HUES48 (cell line): ENCODE results near the gene CEP135.
A peak's percentile ranks its signal among the peaks of the same experiment; 100 is the strongest.

Experiments used
- H3K27ac ChIP-seq: one replicate; pipeline ENCODE4 v1.7.0; 2013; ENCODE audit warnings: low read depth, low read length, inconsistent platforms
- H3K27me3 ChIP-seq: 2 replicates; pipeline ENCODE4 v1.6.1; 2013; ENCODE audit warnings: mild to moderate bottlenecking, low read length; ENCODE audit not compliant: control insufficient read depth, insufficient read depth
- H3K36me3 ChIP-seq: 2 replicates; pipeline ENCODE4 v1.6.1; 2013; ENCODE audit warnings: low read length; ENCODE audit not compliant: control insufficient read depth, insufficient read depth
- H3K4me1 ChIP-seq: 2 replicates; pipeline ENCODE4 v1.6.1; 2013; ENCODE audit warnings: mild to moderate bottlenecking, low read length; ENCODE audit not compliant: control insufficient read depth, insufficient read depth
- H3K4me3 ChIP-seq: 2 replicates; pipeline ENCODE4 v1.5.1; 2013; ENCODE audit warnings: mild to moderate bottlenecking, low read depth, low read length
- H3K9ac ChIP-seq: 2 replicates; pipeline ENCODE4 v1.6.1; 2013; ENCODE audit warnings: mild to moderate bottlenecking, low read depth, low read length, moderate library complexity
- H3K9me3 ChIP-seq: 2 replicates; pipeline ENCODE4 v1.6.1; 2013; ENCODE audit warnings: low read length; ENCODE audit not compliant: control insufficient read depth, insufficient read depth

Gene CEP135

DNA sequence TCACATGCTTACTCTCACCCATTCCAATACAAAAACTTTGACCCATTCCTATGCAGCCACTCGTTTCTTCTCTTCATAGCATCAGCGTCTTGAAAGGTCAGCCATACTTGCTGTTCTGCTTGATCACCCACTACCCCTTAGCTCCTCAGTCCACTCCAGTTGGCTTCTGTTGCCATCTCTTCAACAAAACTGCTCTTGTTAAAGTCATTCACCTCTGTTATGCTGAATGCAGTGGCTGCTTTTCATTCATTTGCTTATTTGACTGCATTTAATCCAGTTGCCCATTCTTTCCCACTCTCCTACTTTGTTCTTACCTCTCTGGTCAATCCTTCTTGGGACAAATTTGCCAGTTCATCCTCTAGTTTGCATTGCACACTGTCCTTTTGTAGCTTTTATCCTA lies 24.9 kb downstream of the CEP135 start:
- Histone ChIP-seq H3K4me1 (peaks cover 14% of the 10 kb centered on the region), H3K27ac (peak overlapping the region; percentile 48), H3K36me3 (peaks cover 23% of the 10 kb centered on the region; the same call in 1 of the 2 replicates)

DNA sequence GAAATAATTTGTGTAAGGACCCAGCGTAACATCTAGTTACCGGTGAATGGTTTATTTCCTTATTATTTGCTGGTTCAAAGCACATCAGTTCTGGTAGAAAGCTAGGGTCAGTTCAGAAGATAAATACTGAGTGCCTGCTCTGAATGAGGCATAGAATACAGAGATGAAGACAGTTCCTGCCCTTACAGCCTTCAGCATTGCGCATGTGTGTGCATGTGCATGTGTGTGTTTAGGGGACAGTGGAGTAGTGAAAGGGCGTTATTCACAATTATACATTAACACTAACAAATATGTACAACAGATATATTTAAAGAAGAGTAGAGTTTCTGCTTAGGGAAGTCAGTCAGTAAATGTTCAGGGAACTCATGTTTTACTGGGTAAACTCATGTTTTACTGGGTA lies 29.1 kb downstream of the CEP135 start:
- Histone ChIP-seq H3K9ac (no peak overlapping the region), H3K36me3 (peaks cover 42% of the 10 kb centered on the region), H3K4me1 (peaks cover 18% of the 10 kb centered on the region), H3K4me3 (no peak overlapping the region), H3K27ac (no peak overlapping the region), H3K9me3 (no peaks in the 10 kb centered on the region), H3K27me3 (no peaks in the 10 kb centered on the region)

More for the DNA sequence above, 24.9 kb downstream of the CEP135 start:
- Histone ChIP-seq H3K27me3 (no peaks in the 10 kb centered on the region), H3K4me3 (0 out of 2 replicates have a peak overlapping the region, but pooled peaks have one; percentile 16), H3K9me3 (no peaks in the 10 kb centered on the region), H3K9ac (no peak overlapping the region)

DNA sequence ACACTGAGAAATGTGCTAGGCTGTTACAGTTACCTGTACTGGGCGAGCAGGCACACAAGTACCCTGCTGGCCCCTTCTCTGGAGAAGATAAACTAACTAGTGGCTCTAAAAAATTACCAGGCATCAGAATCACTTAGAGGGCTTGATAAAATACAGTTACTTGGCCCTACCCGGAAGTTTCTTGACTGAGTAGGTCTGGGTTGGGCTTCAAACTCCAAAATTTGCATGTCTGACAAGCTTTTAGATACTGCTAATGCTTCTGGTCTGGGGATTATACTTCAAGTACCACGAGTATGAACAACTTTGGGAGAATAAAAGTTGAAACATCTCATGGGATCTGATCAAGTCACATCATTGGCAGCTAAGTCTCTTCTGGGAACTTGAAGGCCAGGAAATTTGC lies 30.8 kb downstream of the CEP135 start:
- H3K27me3 ChIP-seq = no peaks in the 10 kb centered on the region
- peaks cover 46% of the 10 kb centered on the region for H3K36me3 ChIP-seq
- no peak overlapping the region for H3K27ac ChIP-seq

DNA sequence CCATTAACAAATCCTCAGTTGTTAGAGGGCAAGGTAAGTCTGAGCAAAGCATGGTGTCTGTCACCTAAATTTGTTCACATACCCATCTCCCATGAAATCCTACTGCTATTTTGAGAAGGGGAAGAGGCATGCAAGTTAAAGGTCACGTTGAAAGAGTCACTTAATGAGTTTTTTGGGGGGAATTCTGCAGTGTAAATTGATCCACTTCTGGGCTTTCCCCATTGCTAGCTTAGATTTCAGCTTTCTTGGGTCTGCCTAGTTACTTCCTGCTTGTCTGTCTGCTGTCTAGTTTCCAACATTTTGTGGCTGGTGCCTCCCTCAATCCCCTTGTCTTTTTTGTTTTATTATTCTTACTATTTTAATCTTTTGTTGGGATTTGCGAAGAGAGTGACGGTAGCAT lies 32.0 kb downstream of the CEP135 start:
- peaks cover 41% of the 10 kb centered on the region for H3K36me3 ChIP-seq
- 0 out of 2 replicates have a peak, but pooled peaks cover 4% of the 10 kb centered on the region for H3K4me1 ChIP-seq
- no peak overlapping the region for H3K9ac ChIP-seq

More for the DNA sequence above, 30.8 kb downstream of the CEP135 start:
- Histone ChIP-seq H3K9me3 (no peaks in the 10 kb centered on the region), H3K9ac (no peak overlapping the region), H3K4me3 (no peak overlapping the region), H3K4me1 (0 out of 2 replicates have a peak, but pooled peaks cover 4% of the 10 kb centered on the region)

DNA sequence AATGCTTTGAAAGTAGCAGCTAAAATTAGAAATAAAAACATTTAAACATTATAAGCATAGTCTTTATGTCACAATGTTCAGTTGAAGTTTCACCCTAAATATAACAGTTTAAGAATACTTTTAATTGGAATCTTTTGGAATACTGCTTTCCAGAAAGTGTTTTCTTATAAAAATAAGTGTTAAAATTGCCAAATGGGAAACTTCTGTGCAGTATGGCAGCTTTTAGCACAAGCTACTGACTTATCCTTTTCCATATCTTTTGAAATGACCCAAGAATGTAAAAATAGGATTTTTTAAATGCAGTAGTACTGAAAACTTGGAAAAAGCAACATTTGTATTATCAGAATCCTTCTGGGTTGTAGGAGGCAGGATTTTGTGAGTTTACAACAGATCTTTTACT lies 34.2 kb downstream of the CEP135 start:
- Histone ChIP-seq H3K27ac (no peak overlapping the region), H3K9ac (no peak overlapping the region), H3K36me3 (peaks cover 35% of the 10 kb centered on the region), H3K4me1 (0 out of 2 replicates have a peak, but pooled peaks cover 4% of the 10 kb centered on the region), H3K9me3 (no peaks in the 10 kb centered on the region), H3K27me3 (no peaks in the 10 kb centered on the region), H3K4me3 (no peak overlapping the region)

More for the DNA sequence above, 32.0 kb downstream of the CEP135 start:
- Histone ChIP-seq H3K27ac (no peak overlapping the region), H3K27me3 (no peaks in the 10 kb centered on the region), H3K9me3 (no peaks in the 10 kb centered on the region), H3K4me3 (no peak overlapping the region)

DNA sequence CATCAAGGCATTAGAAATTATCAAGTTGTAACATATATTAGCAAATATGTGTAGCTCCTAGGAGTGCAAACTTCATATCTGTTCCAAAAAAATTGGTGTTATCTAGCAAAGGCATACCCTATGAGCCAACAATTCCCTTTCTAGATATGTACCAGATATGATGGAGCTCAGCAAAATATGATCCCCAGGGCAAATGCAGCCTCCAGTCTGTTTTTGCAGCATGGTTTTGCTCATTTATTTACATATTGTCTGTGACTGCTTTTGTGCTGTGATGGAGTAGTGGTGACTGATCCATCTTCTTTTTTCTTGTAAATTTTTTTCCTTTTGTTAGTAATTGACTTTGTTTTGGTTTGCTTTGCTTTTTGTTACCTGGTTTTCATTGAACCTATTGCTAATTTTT lies 41.0 kb downstream of the CEP135 start:
- Histone ChIP-seq H3K9me3 (no peaks in the 10 kb centered on the region), H3K4me3 (no peak overlapping the region), H3K4me1 (peaks cover 12% of the 10 kb centered on the region), H3K36me3 (peaks cover 14% of the 10 kb centered on the region), H3K9ac (no peak overlapping the region), H3K27ac (peak overlapping the region; percentile 46), H3K27me3 (no peaks in the 10 kb centered on the region)

DNA sequence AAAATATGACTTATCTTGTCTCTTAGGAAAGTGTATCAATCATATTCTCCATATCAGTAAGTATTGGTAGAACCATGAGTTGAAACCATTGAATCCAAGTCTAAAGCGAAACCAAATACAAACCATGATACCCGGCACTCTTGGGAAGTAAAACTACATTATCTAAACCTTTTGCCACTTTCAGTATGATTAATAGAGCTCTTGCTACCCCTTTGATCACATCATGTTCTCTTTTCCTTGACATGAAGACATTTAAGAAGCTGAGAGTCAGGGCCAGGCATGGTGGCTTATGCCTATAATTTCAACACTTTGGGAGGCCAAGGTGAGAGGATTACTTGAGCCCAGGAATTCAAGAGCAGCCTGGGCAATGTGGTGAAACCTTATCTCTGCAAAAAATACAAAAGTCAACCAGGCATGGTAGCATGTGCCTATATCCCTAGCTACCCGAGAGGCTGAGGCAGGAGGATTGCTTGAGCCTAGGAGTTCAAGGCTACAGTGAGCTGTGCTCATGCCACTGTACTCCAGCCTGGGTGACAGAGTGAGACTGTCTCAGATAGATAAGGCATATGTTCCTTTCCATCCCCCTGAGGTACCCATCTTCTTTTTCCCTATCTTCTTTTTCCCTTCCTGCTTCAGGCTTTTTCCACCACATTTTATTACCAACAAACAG lies 45.4 kb downstream of the CEP135 start:
- Histone ChIP-seq H3K27me3 (no peaks in the 10 kb centered on the region), H3K9me3 (no peaks in the 10 kb centered on the region), H3K4me3 (no peak overlapping the region), H3K27ac (no peak overlapping the region), H3K4me1 (peaks cover 32% of the 10 kb centered on the region), H3K36me3 (peaks cover 12% of the 10 kb centered on the region), H3K9ac (no peak overlapping the region)

DNA sequence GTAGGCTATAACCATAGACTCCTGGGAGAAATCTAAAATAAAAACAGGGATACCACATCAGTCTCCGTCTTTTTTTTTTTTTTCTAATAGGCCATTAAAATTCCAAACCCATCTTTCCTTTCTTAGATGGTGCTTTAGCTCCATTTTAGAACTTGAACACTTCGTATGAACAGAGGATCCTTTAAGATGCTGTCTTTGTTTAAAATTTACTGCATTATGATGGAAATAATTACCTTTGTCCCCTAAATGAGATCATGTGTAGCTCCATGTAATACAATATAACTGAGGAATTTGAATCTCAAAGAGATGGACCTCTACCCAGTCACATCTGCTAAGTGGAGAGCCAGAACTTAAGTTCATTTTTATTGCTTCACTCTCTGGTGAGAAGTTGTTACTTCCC lies 47.9 kb downstream of the CEP135 start:
- Histone ChIP-seq H3K9me3 (no peaks in the 10 kb centered on the region), H3K4me1 (peaks cover 21% of the 10 kb centered on the region), H3K27me3 (no peaks in the 10 kb centered on the region), H3K27ac (no peak overlapping the region), H3K4me3 (no peak overlapping the region), H3K36me3 (peaks cover 31% of the 10 kb centered on the region), H3K9ac (no peak overlapping the region)

DNA sequence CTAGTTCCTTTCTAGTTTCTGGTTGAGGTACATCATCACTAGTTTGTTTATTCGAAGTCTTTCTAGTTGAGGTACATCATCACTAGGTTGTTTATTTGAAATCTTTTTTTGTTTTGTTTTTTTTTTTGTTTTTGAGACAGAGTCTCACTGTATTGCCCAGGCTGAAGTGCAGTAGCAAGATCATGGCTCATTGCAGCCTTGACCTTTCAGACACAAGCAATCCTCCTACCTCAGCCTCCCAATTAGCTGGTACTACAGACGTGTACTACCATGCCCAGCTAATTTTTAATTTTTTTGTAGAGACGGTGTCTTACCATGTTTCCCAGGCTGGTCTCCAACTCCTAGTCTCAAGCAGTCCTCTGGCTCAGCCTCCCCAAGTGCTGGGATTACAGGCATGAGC lies 54.9 kb downstream of the CEP135 start:
- Histone ChIP-seq H3K36me3 (peaks cover 26% of the 10 kb centered on the region), H3K27ac (no peak overlapping the region), H3K4me1 (no peaks in the 10 kb centered on the region), H3K27me3 (no peaks in the 10 kb centered on the region), H3K9ac (no peak overlapping the region), H3K9me3 (no peaks in the 10 kb centered on the region), H3K4me3 (no peak overlapping the region)

DNA sequence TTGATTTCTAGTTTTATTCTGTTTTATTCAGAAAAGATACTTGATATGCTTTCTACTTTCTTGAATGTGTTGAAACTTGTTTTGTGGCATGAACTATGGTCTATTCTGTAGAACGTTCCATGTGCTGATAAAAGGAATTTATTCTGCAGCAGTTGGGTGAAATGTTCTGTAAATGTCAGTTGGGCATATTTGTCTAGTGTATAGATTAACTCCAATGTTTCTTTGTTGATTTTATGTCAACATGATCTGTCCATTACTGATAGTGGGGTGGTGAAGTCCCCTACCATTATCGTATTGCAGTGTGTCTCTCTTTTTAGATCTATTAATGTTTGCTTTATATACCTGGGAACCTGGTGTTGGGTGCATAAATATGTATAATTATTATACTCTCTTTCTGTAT lies 55.5 kb downstream of the CEP135 start:
- peaks cover 28% of the 10 kb centered on the region for H3K36me3 ChIP-seq
- no peaks in the 10 kb centered on the region for H3K27me3 ChIP-seq
- H3K4me1 ChIP-seq = no peaks in the 10 kb centered on the region
- H3K4me3 ChIP-seq = no peak overlapping the region
- H3K9ac ChIP-seq = no peak overlapping the region
- H3K27ac ChIP-seq = no peak overlapping the region
- no peaks in the 10 kb centered on the region for H3K9me3 ChIP-seq

DNA sequence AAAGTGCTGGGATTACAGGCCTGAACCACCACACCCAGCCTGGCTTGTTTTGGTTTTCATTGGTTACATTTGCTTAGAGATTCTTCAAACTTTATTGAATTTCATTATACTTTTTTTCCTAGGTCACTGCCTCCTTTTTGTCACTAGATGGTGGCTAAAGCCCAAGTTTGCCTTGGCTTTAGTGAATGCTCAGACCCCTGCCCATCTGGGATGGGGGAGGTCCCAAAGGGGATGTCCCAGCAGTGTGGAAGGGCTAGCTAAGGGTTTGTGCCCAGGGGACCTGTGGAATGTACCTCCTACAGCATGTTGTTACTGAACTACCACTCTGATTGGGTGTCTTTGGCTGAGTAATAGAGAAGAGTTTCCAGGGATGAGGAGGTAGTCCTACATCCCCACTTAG lies 58.4 kb downstream of the CEP135 start:
- H3K27ac ChIP-seq = no peak overlapping the region
- no peaks in the 10 kb centered on the region for H3K27me3 ChIP-seq
- no peak overlapping the region for H3K9ac ChIP-seq
- no peaks in the 10 kb centered on the region for H3K9me3 ChIP-seq
- no peaks in the 10 kb centered on the region for H3K4me1 ChIP-seq
- peaks cover 34% of the 10 kb centered on the region for H3K36me3 ChIP-seq
- no peak overlapping the region for H3K4me3 ChIP-seq
